Stimulated activated CD4-positive, alpha-beta T cell treated with anti-CD3 and anti-CD28 coated beads, Interleukin-15, amount 100 ng/mL, for 48 hours (primary cell): ENCODE results near the gene DCAF12.
A peak's percentile ranks its signal among the peaks of the same experiment; 100 is the strongest.
"Not testable (repeated sequence)": the region's sequence is repeated elsewhere in the genome, so short reads cannot be mapped to it uniquely, and the experiment has no call there.

Source experiments
- DNase-seq, 2 donors: peaks; one replicate each; pipeline ENCODE4 v3.0.0-alpha.2; 2020; ENCODE audit warnings: low read depth in 2 of 2

Gene DCAF12

GRCh38 chr9:34126207-34127034 lies at the start of gene DCAF12:
Gene DCAF12 (minus strand): TSS chr9:34126698. CDS start chr9:34126431, 267 bp downstream.
- DNase-seq: peak; percentile 81 to 88

- no peak for DNase-seq
Measured at GRCh38 chr9:34176089-34176488, 49.6 kb upstream of the DCAF12 start.

GRCh38 chr9:34171753-34172535 lies 45.4 kb upstream of the DCAF12 start:
- peak; percentile 10 for DNase-seq

DNA sequence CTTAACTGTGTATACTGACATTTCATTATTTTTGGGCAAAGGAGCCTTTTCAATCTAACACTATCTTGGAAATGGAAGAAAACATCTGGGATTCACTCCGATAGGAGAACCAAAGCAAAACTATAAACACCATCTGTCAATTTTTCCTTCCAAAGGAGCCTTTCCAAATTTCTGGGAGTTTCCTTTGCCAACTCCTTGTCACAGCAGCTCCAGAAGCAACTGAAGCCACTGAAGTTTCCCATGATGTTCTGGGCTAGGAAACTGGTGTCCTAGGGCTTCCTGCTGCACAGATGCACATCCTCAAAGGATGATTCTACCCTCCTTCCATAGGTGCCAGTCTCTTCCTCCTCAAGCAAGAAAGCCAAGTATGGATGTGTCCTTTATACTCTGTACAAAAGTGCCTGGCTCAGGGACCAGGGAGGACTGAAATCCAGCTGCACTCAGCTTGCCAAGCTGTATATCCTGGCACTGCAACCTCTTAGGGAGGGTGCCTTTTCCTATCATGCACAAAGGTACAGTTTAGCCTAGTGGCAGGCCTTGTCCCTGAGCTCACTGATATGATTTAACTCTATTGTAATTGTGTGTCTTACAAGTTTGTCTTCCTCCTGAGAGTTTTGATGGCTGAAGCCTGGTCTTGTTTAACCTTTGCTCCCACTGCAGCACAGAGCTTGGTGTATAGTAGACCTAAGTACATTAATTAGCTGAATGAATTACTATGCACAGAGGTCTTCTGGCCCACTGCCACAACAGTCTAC lies 43.9 kb upstream of the DCAF12 start:
- DNase-seq: no peak

GRCh38 chr9:34169125-34169524 lies 42.6 kb upstream of the DCAF12 start:
- DNase-seq: no peak

DNA sequence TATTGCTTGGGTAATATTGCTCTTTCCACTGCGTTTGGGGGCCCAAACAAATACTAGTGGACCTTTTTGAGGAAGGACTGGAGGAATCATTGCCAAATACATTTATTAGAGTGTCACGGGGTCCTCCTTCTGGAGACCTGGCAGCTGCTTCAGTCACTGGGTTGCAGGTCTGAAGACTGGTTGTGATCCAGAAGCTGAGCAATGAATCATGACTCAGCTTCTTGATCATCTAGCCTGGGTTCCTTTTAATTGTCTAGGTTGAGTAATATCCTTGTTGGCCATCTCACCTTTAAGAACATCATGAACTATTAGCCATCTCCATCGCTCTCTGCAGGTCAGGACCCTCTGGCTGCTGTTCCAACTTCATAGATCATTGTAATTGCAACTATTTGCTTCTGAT lies 36.9 kb upstream of the DCAF12 start:
- DNase-seq: no peak

DNA sequence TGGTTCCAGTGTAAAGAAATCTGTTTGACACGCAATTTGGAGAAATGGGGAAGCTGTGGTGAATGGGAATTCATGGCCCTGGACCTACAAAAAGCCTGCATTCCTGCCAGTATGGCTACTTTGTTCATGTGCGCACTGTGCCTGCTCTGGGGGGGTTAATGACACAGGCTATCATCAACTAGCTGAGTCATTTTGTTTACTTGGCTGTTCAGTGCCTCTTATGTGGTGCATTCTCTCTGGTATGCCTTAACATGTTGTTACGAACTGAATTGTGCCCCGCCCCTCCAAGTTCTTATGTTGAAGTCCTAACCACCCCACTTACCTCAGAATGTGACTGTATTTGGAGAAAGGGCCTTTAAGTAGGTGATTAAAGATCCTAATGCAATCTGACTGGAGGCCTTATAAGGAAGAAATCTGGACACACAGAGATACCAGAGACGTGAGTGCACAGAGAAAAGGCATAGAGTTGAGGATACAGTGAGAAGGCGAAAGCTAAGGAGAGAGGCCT lies 31.9 kb upstream of the DCAF12 start:
- no peak for DNase-seq

GRCh38 chr9:34157898-34158297 lies 31.4 kb upstream of the DCAF12 start:
- DNase-seq: no peak

- DNase-seq: no peak
Measured at GRCh38 chr9:34157318-34157717, 30.8 kb upstream of the DCAF12 start.

DNA sequence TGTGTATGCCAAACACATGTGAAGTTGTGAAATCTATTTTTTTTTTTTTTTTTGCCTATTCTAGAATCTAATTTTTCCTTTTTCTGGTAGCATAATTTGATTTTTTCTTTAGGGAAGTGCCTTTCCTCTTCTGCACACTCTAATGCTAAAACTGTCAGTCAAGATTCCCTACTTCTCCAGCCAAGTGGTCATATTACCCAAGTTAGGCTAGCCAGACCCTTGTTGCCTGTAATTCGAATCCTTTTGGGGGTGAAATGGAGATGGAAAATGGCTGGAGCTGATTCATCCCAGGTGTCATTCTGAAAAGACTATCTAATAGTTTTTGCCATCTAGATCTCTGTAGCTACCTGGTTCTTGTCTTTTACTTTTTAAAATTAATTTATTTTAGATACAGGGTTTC lies 27.6 kb upstream of the DCAF12 start:
- DNase-seq: no peak

- DNase-seq: no peak
Measured at GRCh38 chr9:34151398-34151797, 24.9 kb upstream of the DCAF12 start.

DNA sequence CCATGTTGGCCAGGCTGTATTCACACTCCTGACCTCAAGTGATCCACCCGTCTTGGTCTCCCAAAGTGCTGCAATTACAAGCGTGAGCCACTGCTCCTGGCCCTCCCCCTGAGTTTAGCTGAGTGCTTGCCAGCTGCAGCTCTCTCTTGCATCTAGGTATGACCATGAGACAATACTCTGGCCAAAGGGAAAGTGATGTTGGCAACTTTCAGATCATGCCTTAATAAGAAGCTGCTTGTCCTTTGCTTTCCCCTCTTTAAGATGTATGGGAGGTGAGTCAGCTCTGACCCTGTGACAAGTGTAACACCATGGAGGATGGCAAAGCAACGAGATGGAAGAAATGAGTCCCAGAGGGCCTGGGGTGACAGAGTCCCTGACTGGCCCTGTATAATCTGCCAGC lies 18.7 kb upstream of the DCAF12 start:
- no peak for DNase-seq

GRCh38 chr9:34143116-34143515 lies 16.6 kb upstream of the DCAF12 start:
- DNase-seq: no peak

- no peak for DNase-seq
Measured at GRCh38 chr9:34140853-34141252, 14.4 kb upstream of the DCAF12 start.

DNA sequence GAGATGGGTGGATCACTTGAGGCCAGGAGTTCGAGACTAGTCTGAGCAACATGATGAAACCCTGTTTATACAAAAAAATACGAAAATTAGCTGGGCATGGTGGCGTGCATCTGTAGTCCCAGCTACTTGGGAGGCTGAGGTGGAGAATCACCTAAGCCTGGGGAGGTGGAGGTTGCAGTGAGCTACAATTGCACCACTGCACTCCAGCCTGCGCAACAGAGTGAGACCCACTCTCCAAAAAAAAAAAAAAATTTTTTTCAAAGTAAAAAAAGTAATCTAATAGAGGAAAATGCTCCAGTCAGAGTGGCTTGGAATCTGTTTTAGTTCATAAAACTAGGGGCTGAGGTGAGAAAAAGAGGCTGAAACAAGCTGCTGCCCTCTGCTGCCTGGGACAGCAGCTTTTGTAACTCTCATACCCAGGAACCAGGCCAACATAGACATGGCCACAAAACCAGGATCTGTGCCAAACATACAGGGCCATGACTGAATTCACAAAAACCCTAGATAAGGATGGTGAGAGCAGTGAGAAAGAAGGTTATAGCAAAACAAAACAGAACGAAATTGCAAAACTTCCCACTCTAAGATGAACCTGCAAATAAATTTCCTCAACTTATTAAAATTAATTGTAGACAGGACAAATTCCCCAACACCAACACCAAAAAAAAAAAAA lies 13.1 kb upstream of the DCAF12 start:
- DNase-seq: no peak

- DNase-seq: not testable (repeated sequence)
Measured at GRCh38 chr9:34138644-34139043, 12.1 kb upstream of the DCAF12 start.

- DNase-seq: no peak
Measured at GRCh38 chr9:34134521-34134920, 8.0 kb upstream of the DCAF12 start.

DNA sequence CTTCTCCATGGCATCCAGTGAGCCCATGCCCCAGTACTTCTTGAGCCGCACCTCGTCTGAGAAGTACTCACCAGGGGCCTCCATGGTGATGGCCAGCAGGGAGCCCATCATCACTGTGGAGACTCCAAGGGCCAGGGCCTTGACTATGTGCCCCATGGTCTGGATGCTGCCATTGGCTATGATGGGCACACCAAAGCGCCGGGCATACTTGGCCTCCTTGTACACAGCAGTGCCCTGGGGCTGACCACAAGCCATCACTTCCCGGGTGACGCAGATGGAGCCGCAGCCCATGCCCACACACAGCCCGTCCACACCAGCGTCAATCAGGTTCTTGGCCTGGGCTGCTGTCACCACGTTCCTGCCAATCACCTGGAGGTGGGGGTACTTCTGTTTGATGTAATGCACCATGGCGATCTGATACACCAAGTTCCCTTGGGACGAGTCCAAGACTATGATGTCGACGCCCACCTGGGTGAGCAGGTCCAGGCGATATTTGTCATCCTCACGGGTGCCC lies 7.0 kb upstream of the DCAF12 start:
- no peak for DNase-seq

DNA sequence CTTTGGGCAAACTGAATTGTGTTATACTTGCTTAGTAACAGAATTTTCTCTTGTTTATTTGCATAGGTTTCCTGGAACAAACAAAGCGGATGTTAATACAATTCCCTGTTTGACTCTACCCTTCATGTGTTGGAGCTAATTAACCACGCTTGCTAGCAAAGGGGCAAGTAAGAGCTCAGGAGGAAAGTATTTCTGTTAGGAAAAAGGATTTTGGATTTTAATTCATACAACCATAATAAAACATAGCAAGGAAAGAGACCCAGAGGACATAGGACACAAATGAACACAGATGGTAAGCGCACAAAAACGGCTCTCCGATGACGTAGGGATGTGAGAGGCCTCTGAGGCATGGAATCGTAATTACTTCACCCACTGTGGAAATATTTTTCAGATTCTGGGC lies 5.1 kb upstream of the DCAF12 start:
- DNase-seq: no peak

DNA sequence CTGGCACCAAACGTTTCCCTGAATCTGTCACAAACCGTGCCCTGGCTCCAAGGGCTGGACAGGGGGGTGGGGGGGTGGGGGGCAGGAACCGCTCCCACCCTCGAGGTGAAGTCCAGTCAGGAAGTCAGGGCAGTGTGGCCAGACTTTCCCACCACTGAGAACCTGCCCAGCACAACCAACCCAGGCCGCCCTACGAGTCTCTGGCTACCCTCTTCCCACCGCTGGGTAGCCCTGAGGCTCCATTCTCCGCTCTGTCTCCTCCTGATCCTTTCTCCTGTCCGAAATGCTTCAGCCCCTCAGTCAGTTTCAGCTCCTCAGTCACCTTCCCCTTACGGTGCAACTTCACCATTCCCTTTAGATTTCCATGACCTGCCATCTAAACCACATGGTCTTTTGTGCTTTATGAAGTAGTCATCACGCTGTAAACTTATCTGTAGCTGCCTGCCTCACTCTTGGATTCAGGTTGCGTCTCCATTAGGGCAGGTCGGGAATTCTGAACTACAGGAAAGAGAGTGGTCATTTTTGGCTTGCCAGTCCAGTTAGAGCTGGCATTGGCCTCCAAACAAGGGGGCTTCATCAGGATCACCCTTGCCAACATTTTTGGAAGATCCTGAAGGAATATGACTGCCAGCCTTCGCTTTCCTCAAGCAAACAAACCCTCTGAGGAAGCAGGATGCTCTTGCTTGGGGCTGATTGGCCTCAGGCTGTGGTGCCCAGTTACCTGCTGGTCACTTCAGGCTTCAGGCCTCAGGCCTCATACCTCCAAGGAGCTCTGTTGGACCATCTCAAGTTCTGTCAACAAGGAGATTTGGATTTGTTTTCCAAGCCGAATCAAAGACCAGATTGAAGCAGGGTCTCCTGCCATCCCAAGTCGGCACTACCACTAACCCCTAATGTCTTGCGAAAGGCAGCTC lies 794 bp upstream of the DCAF12 start:
- DNase-seq: no peak
